ENCODE data around the gene SOHLH1. TPM values are rescaled to one million over a fixed set of nuclear protein-coding genes. Genes with fewer than 3 reads are reported as not detected.

Gene SOHLH1
- polyA plus RNA-seq, 1 experiment = not detected

GRCh38 chr9:135734616-135735144, 35.4 kb upstream of the SOHLH1 start:
- ChIA-PET CTCF (no interaction called here), POLR2A (no interaction called here)
- no peak for DNase-seq (ENCODE audit: low read depth)
- no peak for TF ChIP-seq CTCF (IDR thresholded peaks at IDR 0.05; ENCODE audit: insufficient read depth, low read depth, low read length)
- peaks cover 4% of the 10 kb centered on the region for H3K27me3 ChIP-seq (ENCODE audit: control insufficient read depth, insufficient read depth, low read length)
- H3K4me3 ChIP-seq (ENCODE audit: low read depth, low read length) = no peak overlapping the region
- H3K36me3 ChIP-seq (ENCODE audit: control insufficient read depth, insufficient read depth, low read length) = no peaks in the 10 kb centered on the region

GRCh38 chr9:135732569-135733257, 33.4 kb upstream of the SOHLH1 start:
- no peaks in the 10 kb centered on the region for H3K36me3 ChIP-seq (ENCODE audit: control insufficient read depth, insufficient read depth, low read length)
- peaks cover 4% of the 10 kb centered on the region for H3K27me3 ChIP-seq (ENCODE audit: control insufficient read depth, insufficient read depth, low read length)
- ChIA-PET POLR2A (no interaction called here), CTCF (no interaction called here)
- no peak overlapping the region for H3K4me3 ChIP-seq (ENCODE audit: low read depth, low read length)
- DNase-seq (ENCODE audit: low read depth) = no peak
- TF ChIP-seq CTCF (IDR thresholded peaks at IDR 0.05; ENCODE audit: insufficient read depth, low read depth, low read length) = no peak

- ChIA-PET CTCF (no interaction called here), POLR2A (no interaction called here)
- no peak for TF ChIP-seq CTCF (IDR thresholded peaks at IDR 0.05; ENCODE audit: insufficient read depth, low read depth, low read length)
- H3K4me3 ChIP-seq (ENCODE audit: low read depth, low read length) = no peak overlapping the region
- no peaks in the 10 kb centered on the region for H3K36me3 ChIP-seq (ENCODE audit: control insufficient read depth, insufficient read depth, low read length)
- H3K27me3 ChIP-seq (ENCODE audit: control insufficient read depth, insufficient read depth, low read length) = no peaks in the 10 kb centered on the region
- DNase-seq (ENCODE audit: low read depth) = no peak
Observed at GRCh38 chr9:135731454-135731853, 32.2 kb upstream of the SOHLH1 start.

- no peaks in the 10 kb centered on the region for H3K36me3 ChIP-seq (ENCODE audit: control insufficient read depth, insufficient read depth, low read length)
- no peak for TF ChIP-seq CTCF (IDR thresholded peaks at IDR 0.05; ENCODE audit: insufficient read depth, low read depth, low read length)
- no peak overlapping the region for H3K4me3 ChIP-seq (ENCODE audit: low read depth, low read length)
- CTCF ChIA-PET = no interaction called here
- no peak for DNase-seq (ENCODE audit: low read depth)
- H3K27me3 ChIP-seq (ENCODE audit: control insufficient read depth, insufficient read depth, low read length) = no peaks in the 10 kb centered on the region
- POLR2A ChIA-PET = no interaction called here
Observed at GRCh38 chr9:135729480-135729879, 30.2 kb upstream of the SOHLH1 start.

- H3K36me3 ChIP-seq (ENCODE audit: control insufficient read depth, insufficient read depth, low read length) = no peaks in the 10 kb centered on the region
- TF ChIP-seq CTCF (IDR thresholded peaks at IDR 0.05; ENCODE audit: insufficient read depth, low read depth, low read length) = no peak
- CTCF ChIA-PET = no interaction called here
- POLR2A ChIA-PET = no interaction called here
- H3K27me3 ChIP-seq (ENCODE audit: control insufficient read depth, insufficient read depth, low read length) = no peaks in the 10 kb centered on the region
- DNase-seq (ENCODE audit: low read depth) = no peak
- H3K4me3 ChIP-seq (ENCODE audit: low read depth, low read length) = no peak overlapping the region
Observed at GRCh38 chr9:135728436-135729110, 29.3 kb upstream of the SOHLH1 start.

Data from BJ (cell line).